ENCODE measurements around the gene NCKIPSD.

NCKIPSD gene

GRCh38 chr3:48634661-48635221, 51.0 kb downstream of the NCKIPSD start:
- no peaks in the 10 kb centered on the region for H3K9me3 ChIP-seq (ENCODE audit: insufficient read depth, low read length)
- H3K4me1 ChIP-seq (ENCODE audit: low read length), result peaks cover 14% of the 10 kb centered on the region
- H3K36me3 ChIP-seq (replicated peaks; ENCODE audit: low read depth, low read length), result peaks cover 15% of the 10 kb centered on the region
- 0 out of 2 replicates have a peak, but pooled peaks cover 4% of the 10 kb centered on the region for H3K79me2 ChIP-seq (ENCODE audit: low read length)
- peak overlapping the region; percentile 16; the same call in 1 of the 2 replicates for H3K27ac ChIP-seq (ENCODE audit: low read length)
- peaks cover 9% of the 10 kb centered on the region; the same call in 1 of the 2 replicates for H4K20me1 ChIP-seq (ENCODE audit: insufficient read depth, low read length)
- H3K4me2 ChIP-seq (ENCODE audit: low read length), result peak overlapping the region; percentile 80
- H3K27me3 ChIP-seq (ENCODE audit: low read depth, low read length), result no peaks in the 10 kb centered on the region
- peak overlapping the region; percentile 89 for H3K4me3 ChIP-seq (ENCODE audit: low read length)
- TF ChIP-seq, protein P1, sequence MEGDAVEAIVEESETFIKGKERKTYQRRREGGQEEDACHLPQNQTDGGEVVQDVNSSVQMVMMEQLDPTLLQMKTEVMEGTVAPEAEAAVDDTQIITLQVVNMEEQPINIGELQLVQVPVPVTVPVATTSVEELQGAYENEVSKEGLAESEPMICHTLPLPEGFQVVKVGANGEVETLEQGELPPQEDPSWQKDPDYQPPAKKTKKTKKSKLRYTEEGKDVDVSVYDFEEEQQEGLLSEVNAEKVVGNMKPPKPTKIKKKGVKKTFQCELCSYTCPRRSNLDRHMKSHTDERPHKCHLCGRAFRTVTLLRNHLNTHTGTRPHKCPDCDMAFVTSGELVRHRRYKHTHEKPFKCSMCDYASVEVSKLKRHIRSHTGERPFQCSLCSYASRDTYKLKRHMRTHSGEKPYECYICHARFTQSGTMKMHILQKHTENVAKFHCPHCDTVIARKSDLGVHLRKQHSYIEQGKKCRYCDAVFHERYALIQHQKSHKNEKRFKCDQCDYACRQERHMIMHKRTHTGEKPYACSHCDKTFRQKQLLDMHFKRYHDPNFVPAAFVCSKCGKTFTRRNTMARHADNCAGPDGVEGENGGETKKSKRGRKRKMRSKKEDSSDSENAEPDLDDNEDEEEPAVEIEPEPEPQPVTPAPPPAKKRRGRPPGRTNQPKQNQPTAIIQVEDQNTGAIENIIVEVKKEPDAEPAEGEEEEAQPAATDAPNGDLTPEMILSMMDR (IDR thresholded peaks at IDR 0.05; ENCODE audit: low read depth, low read length), result no peak
- no peak for TF ChIP-seq EZH2phosphoT487 (IDR thresholded peaks at IDR 0.05; ENCODE audit: low read depth)
- peak overlapping the region; percentile 83 for H3K9ac ChIP-seq (ENCODE audit: low read length)
- peak overlapping the region; percentile 24; the same call in 1 of the 2 replicates for H2AFZ ChIP-seq (ENCODE audit: low read depth, low read length)

DNA sequence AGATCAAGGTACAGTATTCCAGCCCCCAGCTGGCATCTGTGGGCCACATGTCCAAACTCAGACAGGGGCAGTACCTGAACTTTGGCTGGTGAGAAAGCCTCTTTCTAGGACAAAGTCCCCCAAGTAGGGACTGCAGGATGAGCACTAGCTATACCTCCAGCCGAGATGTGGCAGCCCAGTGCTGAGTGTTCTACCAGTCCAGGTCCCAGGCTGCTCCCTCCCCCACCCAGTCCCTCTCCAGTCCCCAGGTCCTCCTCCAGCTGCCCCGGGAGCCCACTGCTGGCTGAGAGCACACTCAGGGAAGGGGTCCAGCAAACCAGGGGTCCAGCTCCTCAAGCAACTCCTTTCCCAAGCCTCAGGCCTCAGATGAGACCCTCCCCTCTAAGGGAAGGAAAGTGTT, 52.0 kb downstream of the NCKIPSD start:
- Histone ChIP-seq H4K20me1 (ENCODE audit: insufficient read depth, low read length) (peaks cover 9% of the 10 kb centered on the region; the same call in 1 of the 2 replicates), H3K79me2 (ENCODE audit: low read length) (0 out of 2 replicates have a peak, but pooled peaks cover 4% of the 10 kb centered on the region), H3K4me2 (ENCODE audit: low read length) (peak overlapping the region; percentile 80), H3K9me3 (ENCODE audit: insufficient read depth, low read length) (no peaks in the 10 kb centered on the region), H3K9ac (ENCODE audit: low read length) (no peak overlapping the region), H3K4me1 (ENCODE audit: low read length) (peaks cover 14% of the 10 kb centered on the region), H3K36me3 (replicated peaks; ENCODE audit: low read depth, low read length) (peaks cover 18% of the 10 kb centered on the region), H2AFZ (ENCODE audit: low read depth, low read length) (no peak overlapping the region), H3K4me3 (ENCODE audit: low read length) (no peak overlapping the region), H3K27ac (ENCODE audit: low read length) (no peak overlapping the region), H3K27me3 (ENCODE audit: low read depth, low read length) (no peaks in the 10 kb centered on the region)
- no peak for TF ChIP-seq EZH2phosphoT487 (IDR thresholded peaks at IDR 0.05; ENCODE audit: low read depth)
- TF ChIP-seq, protein P1 (IDR thresholded peaks at IDR 0.05; ENCODE audit: low read depth, low read length), result no peak

- no peak overlapping the region for H3K4me2 ChIP-seq (ENCODE audit: low read length)
- no peak overlapping the region for H3K27ac ChIP-seq (ENCODE audit: low read length)
- H3K36me3 ChIP-seq (replicated peaks; ENCODE audit: low read depth, low read length), result peaks cover 18% of the 10 kb centered on the region
- H3K4me1 ChIP-seq (ENCODE audit: low read length), result peaks cover 14% of the 10 kb centered on the region
- no peak overlapping the region for H3K9ac ChIP-seq (ENCODE audit: low read length)
- TF ChIP-seq, protein P1 (IDR thresholded peaks at IDR 0.05; ENCODE audit: low read depth, low read length), result no peak
- TF ChIP-seq EZH2phosphoT487 (IDR thresholded peaks at IDR 0.05; ENCODE audit: low read depth), result no peak
- H3K79me2 ChIP-seq (ENCODE audit: low read length), result 0 out of 2 replicates have a peak, but pooled peaks cover 4% of the 10 kb centered on the region
- H3K9me3 ChIP-seq (ENCODE audit: insufficient read depth, low read length), result no peaks in the 10 kb centered on the region
- H4K20me1 ChIP-seq (ENCODE audit: insufficient read depth, low read length), result peaks cover 9% of the 10 kb centered on the region; the same call in 1 of the 2 replicates
- H3K27me3 ChIP-seq (ENCODE audit: low read depth, low read length), result no peaks in the 10 kb centered on the region
- no peak overlapping the region for H2AFZ ChIP-seq (ENCODE audit: low read depth, low read length)
- H3K4me3 ChIP-seq (ENCODE audit: low read length), result no peak overlapping the region
Observed at GRCh38 chr3:48633256-48633655, 52.5 kb downstream of the NCKIPSD start.

- Histone ChIP-seq H3K4me1 (ENCODE audit: low read length) (peaks cover 14% of the 10 kb centered on the region), H3K9ac (ENCODE audit: low read length) (no peak overlapping the region), H3K4me3 (ENCODE audit: low read length) (no peak overlapping the region), H3K27me3 (ENCODE audit: low read depth, low read length) (no peaks in the 10 kb centered on the region), H3K79me2 (ENCODE audit: low read length) (0 out of 2 replicates have a peak, but pooled peaks cover 4% of the 10 kb centered on the region), H4K20me1 (ENCODE audit: insufficient read depth, low read length) (peaks cover 9% of the 10 kb centered on the region; the same call in 1 of the 2 replicates), H2AFZ (ENCODE audit: low read depth, low read length) (no peak overlapping the region), H3K27ac (ENCODE audit: low read length) (no peak overlapping the region), H3K36me3 (replicated peaks; ENCODE audit: low read depth, low read length) (peaks cover 24% of the 10 kb centered on the region), H3K9me3 (ENCODE audit: insufficient read depth, low read length) (no peaks in the 10 kb centered on the region), H3K4me2 (ENCODE audit: low read length) (no peak overlapping the region)
- no peak for TF ChIP-seq EZH2phosphoT487 (IDR thresholded peaks at IDR 0.05; ENCODE audit: low read depth)
- TF ChIP-seq, protein P1 (IDR thresholded peaks at IDR 0.05; ENCODE audit: low read depth, low read length), result no peak
Observed at GRCh38 chr3:48631516-48632448, 53.9 kb downstream of the NCKIPSD start.
